A673 (cell line): ENCODE results near the gene INTU. TPM values are rescaled to one million over a fixed set of nuclear protein-coding genes. Genes with fewer than 3 reads are reported as not detected.

Experiments used
- BruUV-seq: library from RNA; stranded (reverse); fragments of 400-500 nt; replicated peaks from 2 replicates; lab custom pipeline; 2021; lab: Mats Ljungman, UMichigan
- CTCF ChIA-PET: fragments of 300-600 bp; sonication (Branson Sonifier 250); formaldehyde crosslinking; loops from one replicate; lab custom pipeline; 2022; ENCODE audit warnings: antibody characterized with exemption; lab: Charles Lee
- POLR2A ChIA-PET: fragments of 300-600 bp; sonication (Branson Sonifier 250); formaldehyde crosslinking; loops from one replicate; lab custom pipeline; 2022; ENCODE audit warnings: antibody characterized with exemption; ENCODE audit not compliant: low non-redundant PET; lab: Charles Lee
- DNase-seq: peaks from one replicate; pipeline ENCODE4 v3.0.0-alpha.2; 2015; ENCODE audit warnings: low spot score
- H3K27ac ChIP-seq: fragments of 200-600 bp; sonication (generic); 2 replicates; pipeline ENCODE4 v1.5.1; 2016; ENCODE audit warnings: mixed run types, low read depth, mild to moderate bottlenecking, mixed read lengths, antibody characterized with exemption, low read length; ENCODE audit not compliant: poor library complexity, severe bottlenecking
- H3K27me3 ChIP-seq: fragments of 200-600 bp; sonication (generic); replicated peaks from 2 replicates; pipeline ENCODE4 v1.6.1; 2017; ENCODE audit warnings: mixed run types, low read depth, mild to moderate bottlenecking, mixed read lengths, antibody characterized with exemption, low read length; ENCODE audit not compliant: insufficient read depth, poor library complexity
- H3K36me3 ChIP-seq: fragments of 200-600 bp; sonication (generic); 2 replicates; pipeline ENCODE4 v1.6.1; 2016; ENCODE audit warnings: mixed run types, mild to moderate bottlenecking, mixed read lengths, antibody characterized with exemption, low read length; ENCODE audit not compliant: insufficient read depth, poor library complexity, severe bottlenecking
- H3K4me1 ChIP-seq: fragments of 200-600 bp; sonication (generic); 2 replicates; pipeline ENCODE4 v1.6.1; 2017; ENCODE audit warnings: mixed run types, mild to moderate bottlenecking, mixed read lengths, antibody characterized with exemption, low read length; ENCODE audit not compliant: insufficient read depth, poor library complexity, severe bottlenecking
- H3K4me3 ChIP-seq: fragments of 200-600 bp; sonication (generic); 2 replicates; pipeline ENCODE4 v1.5.1; 2016; ENCODE audit warnings: low read depth, mixed run types, mild to moderate bottlenecking, mixed read lengths, low read length; ENCODE audit not compliant: poor library complexity, severe bottlenecking
- H3K9me3 ChIP-seq: fragments of 200-600 bp; sonication (generic); 2 replicates; pipeline ENCODE4 v1.6.1; 2016; ENCODE audit warnings: mixed run types, low read depth, mild to moderate bottlenecking, mixed read lengths, antibody characterized with exemption, low read length; ENCODE audit not compliant: poor library complexity, severe bottlenecking
- EZH2 ChIP-seq: fragments of 200-600 bp; sonication (generic); IDR thresholded peaks from 2 replicates; pipeline ENCODE4 v1.6.1; 2017; ENCODE audit warnings: borderline replicate concordance, low read depth, mild to moderate bottlenecking, mixed read lengths, antibody characterized with exemption, low read length; ENCODE audit not compliant: poor library complexity, severe bottlenecking
- intact Hi-C: fragments of 100-400 bp; cut with micrococcal nuclease; formaldehyde crosslinking; loops from one replicate; pipeline ENCODE4 v1.10.0; 2022; ENCODE audit not compliant: unreplicated experiment
- total RNA-seq: library from RNA; stranded (reverse); gene quantifications from 2 replicates; pipeline ENCODE4 v1.2.3, GENCODE V29; 2021
- TF ChIP-seq, protein P1 (sequence below): fragments of 300-800, 200-600 bp; sonication (generic); conservative IDR thresholded peaks from 2 replicates; pipeline ENCODE4 v1.5.1; 2017; ENCODE audit warnings: low read depth, mild to moderate bottlenecking, antibody characterized with exemption, low read length, moderate library complexity, mixed read lengths

INTU gene
- total RNA-seq, 1 experiment from 2014 or later: 11.2 TPM

GRCh38 chr4:127616898-127617297, 15.9 kb upstream of the INTU start:
- TF ChIP-seq EZH2: no peak
- TF ChIP-seq, protein P1, sequence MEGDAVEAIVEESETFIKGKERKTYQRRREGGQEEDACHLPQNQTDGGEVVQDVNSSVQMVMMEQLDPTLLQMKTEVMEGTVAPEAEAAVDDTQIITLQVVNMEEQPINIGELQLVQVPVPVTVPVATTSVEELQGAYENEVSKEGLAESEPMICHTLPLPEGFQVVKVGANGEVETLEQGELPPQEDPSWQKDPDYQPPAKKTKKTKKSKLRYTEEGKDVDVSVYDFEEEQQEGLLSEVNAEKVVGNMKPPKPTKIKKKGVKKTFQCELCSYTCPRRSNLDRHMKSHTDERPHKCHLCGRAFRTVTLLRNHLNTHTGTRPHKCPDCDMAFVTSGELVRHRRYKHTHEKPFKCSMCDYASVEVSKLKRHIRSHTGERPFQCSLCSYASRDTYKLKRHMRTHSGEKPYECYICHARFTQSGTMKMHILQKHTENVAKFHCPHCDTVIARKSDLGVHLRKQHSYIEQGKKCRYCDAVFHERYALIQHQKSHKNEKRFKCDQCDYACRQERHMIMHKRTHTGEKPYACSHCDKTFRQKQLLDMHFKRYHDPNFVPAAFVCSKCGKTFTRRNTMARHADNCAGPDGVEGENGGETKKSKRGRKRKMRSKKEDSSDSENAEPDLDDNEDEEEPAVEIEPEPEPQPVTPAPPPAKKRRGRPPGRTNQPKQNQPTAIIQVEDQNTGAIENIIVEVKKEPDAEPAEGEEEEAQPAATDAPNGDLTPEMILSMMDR: no peak
- Histone ChIP-seq H3K9me3 (no peaks in the 10 kb centered on the region), H3K36me3 (no peaks in the 10 kb centered on the region), H3K27me3 (peaks cover 5% of the 10 kb centered on the region), H3K4me1 (no peaks in the 10 kb centered on the region), H3K4me3 (no peak overlapping the region), H3K27ac (no peak overlapping the region)
- no peak for DNase-seq
- POLR2A ChIA-PET: no interaction called here
- intact Hi-C loops: no loop called here
- CTCF ChIA-PET: no interaction called here
- no TSS peak for BruUV-seq

DNA sequence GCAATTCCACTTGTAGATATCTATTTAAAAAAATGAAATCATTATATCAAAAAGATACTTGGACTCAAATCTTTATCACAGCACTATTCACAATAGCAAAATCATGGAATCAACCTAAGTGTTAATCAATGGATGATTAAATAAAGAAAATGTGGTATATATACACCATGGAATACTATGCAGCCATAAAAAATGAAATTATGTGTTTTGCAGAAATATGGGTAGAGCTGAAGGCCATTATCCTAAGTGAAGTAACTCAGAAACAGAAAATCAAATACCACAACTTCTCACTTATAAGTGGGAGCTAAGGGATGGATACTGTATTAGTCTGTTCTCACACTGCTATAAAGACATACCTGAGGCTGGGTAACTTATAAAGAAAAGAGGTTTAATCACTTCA, 14.3 kb upstream of the INTU start:
- TF ChIP-seq, protein P1: no peak
- no peak for TF ChIP-seq EZH2
- Histone ChIP-seq H3K4me3 (no peak overlapping the region), H3K36me3 (no peaks in the 10 kb centered on the region), H3K27me3 (peaks cover 13% of the 10 kb centered on the region), H3K27ac (no peak overlapping the region), H3K9me3 (no peaks in the 10 kb centered on the region), H3K4me1 (peaks cover 4% of the 10 kb centered on the region)
- intact Hi-C loops: no loop called here
- ChIA-PET POLR2A (no interaction called here), CTCF (no interaction called here)
- DNase-seq: no peak
- no TSS peak for BruUV-seq

GRCh38 chr4:127622621-127622920, 10.2 kb upstream of the INTU start:
- H3K9me3 ChIP-seq: no peaks in the 10 kb centered on the region
- POLR2A ChIA-PET: no interaction called here
- no peaks in the 10 kb centered on the region for H3K36me3 ChIP-seq
- H3K4me3 ChIP-seq: peak overlapping the region; percentile 76
- H3K4me1 ChIP-seq: peaks cover 7% of the 10 kb centered on the region
- BruUV-seq: no TSS peak
- CTCF ChIA-PET: no interaction called here
- TF ChIP-seq, protein P1: no peak
- TF ChIP-seq EZH2: no peak
- peak; percentile 46 for DNase-seq
- H3K27ac ChIP-seq: no peak overlapping the region
- peaks cover 8% of the 10 kb centered on the region for H3K27me3 ChIP-seq
- intact Hi-C loops: no loop called here
